CD4-positive, alpha-beta T cell (primary cell): ENCODE data around the gene ICA1. TPM values are rescaled to one million over a fixed set of nuclear protein-coding genes. Genes with fewer than 3 reads are reported as not detected.

Experiments used
- ATAC-seq: fragments of 200-7000 bp; cut with Tn5 transposase; one replicate; pipeline ENCODE4 v1.10.0; 2022; ENCODE audit warnings: mild to moderate bottlenecking; ENCODE audit not compliant: poor library complexity
- CTCF ChIA-PET: fragments of 350-600 bp; sonication (Branson Sonifier 250); formaldehyde crosslinking; loops from one replicate; lab custom pipeline; 2021; ENCODE audit warnings: antibody characterized with exemption, inconsistent platforms; lab: Charles Lee
- POLR2A ChIA-PET: fragments of 350-600 bp; sonication (Branson Sonifier 250); formaldehyde crosslinking; loops from one replicate; lab custom pipeline; 2021; ENCODE audit warnings: antibody characterized with exemption, inconsistent platforms; lab: Charles Lee
- DNase-seq, 14 experiments: peaks; one replicate each; pipeline ENCODE4 v3.0.0-alpha.2; 2013 to 2020; ENCODE audit warnings: mixed read lengths in 2 of 14
- H3K27ac ChIP-seq, 2 donors: one replicate each; pipeline versions ENCODE4 v1.5.1 to v1.7.0; 2013; ENCODE audit warnings: low read length in 2 of 2, low read depth in 1 of 2, mild to moderate bottlenecking in 1 of 2
- H3K27me3 ChIP-seq, 2 experiments: 1 replicate in 1 of 2; 2 replicates in 1 of 2; pipeline versions ENCODE4 v1.6.1 to v1.7.0; 2013; ENCODE audit warnings: low read length in 2 of 2, control low read depth in 1 of 2, mild to moderate bottlenecking in 1 of 2, moderate library complexity in 1 of 2; ENCODE audit not compliant: insufficient read depth in 2 of 2, control insufficient read depth in 1 of 2
- H3K36me3 ChIP-seq: one replicate; pipeline ENCODE4 v1.6.1; 2013; ENCODE audit warnings: low read length, control low read depth; ENCODE audit not compliant: insufficient read depth
- H3K4me1 ChIP-seq: one replicate; pipeline ENCODE4 v1.6.1; 2013; ENCODE audit warnings: low read length, control low read depth; ENCODE audit not compliant: insufficient read depth
- H3K4me3 ChIP-seq: one replicate; pipeline ENCODE4 v1.5.1; 2013; ENCODE audit warnings: mild to moderate bottlenecking, low read length, moderate library complexity
- H3K9me3 ChIP-seq, 2 experiments: 1 replicate in 1 of 2; 2 replicates in 1 of 2; pipeline versions ENCODE4 v1.6.1 to v1.7.0; 2013; ENCODE audit warnings: low read length in 2 of 2, mild to moderate bottlenecking in 2 of 2, control low read depth in 1 of 2, moderate library complexity in 1 of 2; ENCODE audit not compliant: control insufficient read depth in 1 of 2, insufficient read depth in 1 of 2
- H3K27ac Mint-ChIP-seq: one replicate; pipeline ENCODE4 v1.8.0; 2020; ENCODE audit warnings: mixed read lengths
- H3K27me3 Mint-ChIP-seq: one replicate; pipeline ENCODE4 v1.8.0; 2021; ENCODE audit warnings: mixed read lengths
- H3K36me3 Mint-ChIP-seq: one replicate; pipeline ENCODE4 v1.8.0; 2021; ENCODE audit warnings: low read depth, mixed read lengths
- H3K4me1 Mint-ChIP-seq: one replicate; pipeline ENCODE4 v1.8.0; 2021; ENCODE audit warnings: low read depth, mixed read lengths
- H3K4me3 Mint-ChIP-seq: one replicate; pipeline ENCODE4 v1.8.0; 2020; ENCODE audit warnings: mild to moderate bottlenecking, mixed read lengths
- H3K9me3 Mint-ChIP-seq: one replicate; pipeline ENCODE4 v1.8.0; 2020; ENCODE audit warnings: mixed read lengths
- CTCF ChIP-seq: fragments of 200-600 bp; IDR thresholded peaks from one replicate; pipeline ENCODE4 v1.8.0; 2022; ENCODE audit warnings: antibody characterized with exemption, mild to moderate bottlenecking
- intact Hi-C, 2 experiments: fragments of 100-400 bp; cut with DNase I in 1 of 2; cut with micrococcal nuclease in 1 of 2; formaldehyde crosslinking; loops; one replicate each; pipeline versions ENCODE4 v1.15.1 to v1.9.0; 2023 to 2025; cut with DNase I, micrococcal nuclease
- total RNA-seq, 174 experiments: library from RNA in 2 of 174; stranded (reverse) in 2 of 174; gene quantifications; one replicate each; pipeline ENCODE4 v1.2.3 and lab custom pipeline; 2021 to 2026

The ICA1 gene
- total RNA-seq, 2 experiments from 2014 or later = 0.95 to 1.7 TPM

- H3K9me3 ChIP-seq = peaks cover 0 to 3% of the 10 kb centered on the region in 2 experiments
- no peaks in the 10 kb centered on the region for H3K9me3 Mint-ChIP-seq
- ATAC-seq = no peak
- intact Hi-C loops = no loop called here
- no peak overlapping the region for H3K27ac Mint-ChIP-seq
- no peak overlapping the region for H3K27ac ChIP-seq
- no peaks in the 10 kb centered on the region for H3K4me1 ChIP-seq
- CTCF ChIA-PET = no interaction called here
- peaks cover 78% of the 10 kb centered on the region for H3K36me3 Mint-ChIP-seq
- POLR2A ChIA-PET = interaction anchor here (1.0 kb wide), 1 partner anchor 36 kb away, joined by 3 read pairs; no protein-coding TSS in a partner anchor
- no peaks in the 10 kb centered on the region for H3K27me3 ChIP-seq
- H3K4me3 ChIP-seq = no peak overlapping the region
- no peak for TF ChIP-seq CTCF
- no peaks in the 10 kb centered on the region for H3K27me3 Mint-ChIP-seq
- H3K4me3 Mint-ChIP-seq = no peak overlapping the region
- no peak for DNase-seq
- H3K4me1 Mint-ChIP-seq = peaks cover 71% of the 10 kb centered on the region
- H3K36me3 ChIP-seq = peaks cover 24% of the 10 kb centered on the region
Measured at GRCh38 chr7:8068892-8069686, 192.9 kb downstream of the ICA1 start.

- TF ChIP-seq CTCF = no peak
- CTCF ChIA-PET = no interaction called here
- no peak overlapping the region for H3K27ac Mint-ChIP-seq
- H3K9me3 ChIP-seq = peaks cover 0 to 7% of the 10 kb centered on the region in 2 experiments
- H3K27ac ChIP-seq = no peak overlapping the region
- H3K9me3 Mint-ChIP-seq = peaks cover 2% of the 10 kb centered on the region
- DNase-seq (no peak), ATAC-seq (no peak)
- H3K4me1 ChIP-seq = peaks cover 4% of the 10 kb centered on the region
- no peaks in the 10 kb centered on the region for H3K27me3 ChIP-seq
- intact Hi-C loops = no loop called here
- no peak overlapping the region for H3K4me3 ChIP-seq
- H3K36me3 ChIP-seq = peaks cover 22% of the 10 kb centered on the region
- peaks cover 56% of the 10 kb centered on the region for H3K4me1 Mint-ChIP-seq
- H3K27me3 Mint-ChIP-seq = no peaks in the 10 kb centered on the region
- no peak overlapping the region for H3K4me3 Mint-ChIP-seq
- H3K36me3 Mint-ChIP-seq = peaks cover 80% of the 10 kb centered on the region
- POLR2A ChIA-PET = no interaction called here
Measured at GRCh38 chr7:8065356-8065813, 196.6 kb downstream of the ICA1 start.

GRCh38 chr7:8064828-8065227 is 197.1 kb downstream of the ICA1 start:
- Histone ChIP-seq H3K4me1 (peaks cover 4% of the 10 kb centered on the region), H3K36me3 (peaks cover 19% of the 10 kb centered on the region), H3K27me3 (no peaks in the 10 kb centered on the region), H3K9me3 (peaks cover 0 to 7% of the 10 kb centered on the region in 2 experiments), H3K4me3 (no peak overlapping the region), H3K27ac (no peak overlapping the region)
- intact Hi-C loops = no loop called here
- POLR2A ChIA-PET = no interaction called here
- DNase-seq = no peak
- H3K36me3 Mint-ChIP-seq = peaks cover 84% of the 10 kb centered on the region
- H3K4me3 Mint-ChIP-seq = no peak overlapping the region
- H3K4me1 Mint-ChIP-seq = peaks cover 56% of the 10 kb centered on the region
- H3K9me3 Mint-ChIP-seq = peaks cover 2% of the 10 kb centered on the region
- H3K27ac Mint-ChIP-seq = no peak overlapping the region
- no peak for TF ChIP-seq CTCF
- no peak for ATAC-seq
- H3K27me3 Mint-ChIP-seq = no peaks in the 10 kb centered on the region
- CTCF ChIA-PET = no interaction called here
